HG03045 (cell line): ENCODE results near the gene SP8.

ENCODE experiments used
- ATAC-seq: cut with Tn5 transposase; IDR thresholded peaks from one replicate; pipeline ENCODE4 v1.9.1; 2021; ENCODE audit warnings: mild to moderate bottlenecking, moderate library complexity; ENCODE audit not compliant: unreplicated experiment

Gene SP8

DNA sequence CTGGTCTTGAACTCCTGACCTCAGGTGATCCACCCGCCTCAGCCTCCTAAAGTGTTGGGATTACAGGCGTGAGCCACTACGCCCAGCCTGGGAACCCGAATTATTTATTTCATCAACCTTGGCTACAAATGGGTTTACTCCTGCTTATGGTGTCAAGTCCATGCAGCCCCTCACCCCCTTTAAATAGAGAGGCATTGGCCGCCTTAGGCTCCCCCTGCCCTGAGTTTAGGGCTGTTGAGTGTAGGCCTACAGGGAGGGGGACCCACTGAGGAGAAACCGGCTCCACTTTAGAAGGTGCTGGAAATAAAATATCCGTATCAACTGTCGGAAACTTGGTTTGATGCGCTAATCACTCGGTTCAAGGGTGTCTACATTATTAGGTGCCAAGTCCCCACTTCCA, 8.7 kb upstream of the SP8 start:
- no peak for ATAC-seq

- ATAC-seq: no peak
These were observed 8.0 kb upstream of the SP8 start for GRCh38 chr7:20794676-20795075.

DNA sequence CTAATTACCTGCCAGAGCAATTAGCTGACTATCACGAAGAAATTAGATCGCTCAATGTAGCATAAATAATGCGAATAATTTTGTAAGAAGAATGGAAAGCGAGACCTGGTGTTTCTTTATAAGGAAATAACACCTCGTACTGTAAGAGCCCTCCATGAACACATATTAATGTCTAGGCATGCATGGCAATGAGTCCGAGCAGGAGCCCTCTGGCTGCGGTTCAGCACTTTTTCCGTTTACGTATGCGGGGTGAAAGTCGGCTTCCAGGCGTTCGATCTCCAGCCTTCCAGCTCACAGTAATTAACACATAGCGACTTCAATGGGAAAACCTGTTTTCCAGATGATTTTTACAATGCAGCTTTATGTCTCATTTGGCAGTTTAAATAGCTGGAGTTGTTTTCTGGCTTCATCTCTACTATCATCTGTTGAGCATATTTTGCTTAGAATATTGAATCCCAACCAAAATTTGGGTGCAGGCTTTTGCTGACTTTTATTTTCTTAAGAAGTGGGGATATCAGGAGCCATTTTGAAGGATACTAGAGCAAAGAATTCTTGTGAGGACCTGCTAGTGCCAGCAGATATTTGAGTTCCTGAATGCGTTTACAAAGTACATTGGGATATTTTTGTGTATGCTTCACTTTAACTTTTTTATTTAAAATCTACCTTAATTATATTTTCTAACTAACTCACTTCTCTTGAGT, 7.2 kb upstream of the SP8 start:
- no peak for ATAC-seq

DNA sequence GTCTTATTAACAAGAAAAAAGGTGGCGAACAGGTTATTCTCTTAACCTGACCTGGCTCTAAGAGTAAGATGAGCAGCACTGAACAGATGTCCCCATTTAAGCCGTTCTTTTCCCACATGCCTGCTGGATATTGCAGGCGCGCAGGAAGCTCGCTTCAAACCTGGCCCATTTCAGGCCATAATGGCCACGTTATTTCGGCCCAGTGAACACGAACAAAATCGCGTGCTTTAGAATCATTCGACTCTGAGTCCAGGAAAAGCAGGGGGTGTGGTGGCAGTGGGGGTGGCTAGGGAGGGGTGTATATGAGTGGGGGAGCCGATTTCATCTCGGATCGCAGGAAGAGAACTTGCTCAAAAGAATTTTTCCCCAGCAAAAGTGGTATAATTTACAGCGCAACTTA, 6.6 kb upstream of the SP8 start:
- ATAC-seq: no peak

DNA sequence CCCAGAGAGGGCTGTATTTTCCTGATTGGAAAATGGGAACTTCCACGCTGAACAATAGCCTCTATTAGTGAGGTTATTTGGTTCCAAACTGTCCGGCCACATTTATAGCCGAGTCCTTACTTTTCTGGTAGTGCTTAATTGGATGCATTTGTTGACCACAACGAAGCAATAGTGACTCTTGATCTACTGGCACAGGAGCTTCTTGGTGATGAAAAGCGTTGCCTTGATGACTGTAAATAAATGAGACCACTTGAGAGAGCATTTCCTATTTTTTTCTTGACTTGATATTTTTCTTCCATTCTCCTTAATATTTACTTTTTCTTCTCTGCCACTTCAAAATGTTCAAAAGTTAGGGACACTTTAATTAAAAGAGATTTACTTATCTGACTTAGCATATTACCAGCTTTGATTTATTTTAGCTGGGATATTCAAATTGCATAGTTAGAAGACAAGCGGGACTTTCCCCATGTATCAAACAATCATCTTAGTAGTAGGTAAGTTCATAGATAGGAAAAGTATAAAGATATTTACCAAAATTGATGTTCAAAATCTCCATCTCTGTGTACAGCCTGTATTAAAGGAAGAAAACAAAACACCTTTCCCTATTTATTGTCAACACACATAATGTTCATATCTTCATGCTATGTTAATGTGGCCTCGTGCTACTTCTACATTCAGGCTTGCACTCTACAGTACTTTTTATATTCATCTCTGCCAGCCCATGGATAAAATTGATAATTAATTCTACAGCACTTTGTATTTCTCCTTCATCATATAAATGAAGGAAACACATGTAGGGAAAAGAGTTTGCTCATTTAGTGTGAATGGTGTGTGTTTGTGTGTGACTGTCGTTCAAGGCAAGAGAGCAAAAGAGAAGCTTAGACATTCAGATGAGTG, 5.1 kb upstream of the SP8 start:
- no peak for ATAC-seq

GRCh38 chr7:20790375-20790774, 3.7 kb upstream of the SP8 start:
- no peak for ATAC-seq

GRCh38 chr7:20788420-20788990, 1.8 kb upstream of the SP8 start:
- no peak for ATAC-seq

- no peak for ATAC-seq
These were observed 1.2 kb upstream of the SP8 start for GRCh38 chr7:20787660-20788419.

DNA sequence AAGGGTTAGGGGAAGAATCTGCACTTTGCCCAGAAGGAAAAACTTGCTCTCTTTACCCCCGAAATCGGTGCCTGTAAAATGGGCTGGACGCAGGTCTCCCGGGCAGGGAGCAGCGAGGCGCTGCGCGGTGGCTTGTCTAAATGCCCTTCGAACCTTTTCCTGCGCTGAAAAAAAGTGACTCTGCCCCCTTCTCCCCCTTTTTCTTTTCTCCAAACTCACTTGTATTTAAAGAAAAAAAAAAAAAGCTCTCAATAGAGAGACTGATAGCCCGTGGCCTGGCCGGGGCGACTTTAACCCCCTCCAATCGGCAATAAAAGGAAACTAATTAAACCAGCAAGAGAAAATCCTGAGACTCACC, 286 bp downstream of the SP8 start:
- ATAC-seq: no peak

DNA sequence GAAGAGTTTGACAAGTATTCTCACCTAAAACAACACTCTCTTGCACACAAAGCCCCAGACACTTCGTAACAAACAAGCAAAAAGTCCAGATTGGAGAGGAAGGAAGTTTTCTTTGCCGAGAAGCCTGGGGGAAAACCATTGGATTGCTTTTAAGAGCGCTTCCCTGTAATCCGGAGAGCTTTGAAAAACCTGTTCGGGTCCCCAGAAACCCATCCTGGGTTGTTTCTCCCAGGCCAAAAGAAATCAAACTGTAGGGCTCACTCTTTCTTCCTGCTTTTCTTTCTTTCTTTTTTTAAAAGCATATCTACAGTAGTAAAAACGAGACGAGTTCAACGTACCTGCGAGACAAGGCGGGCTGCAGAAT, 655 bp downstream of the SP8 start:
- no peak for ATAC-seq

GRCh38 chr7:20785157-20786048, 1.3 kb downstream of the SP8 start:
- no peak for ATAC-seq

GRCh38 chr7:20784388-20785156, 2.1 kb downstream of the SP8 start:
- no peak for ATAC-seq

DNA sequence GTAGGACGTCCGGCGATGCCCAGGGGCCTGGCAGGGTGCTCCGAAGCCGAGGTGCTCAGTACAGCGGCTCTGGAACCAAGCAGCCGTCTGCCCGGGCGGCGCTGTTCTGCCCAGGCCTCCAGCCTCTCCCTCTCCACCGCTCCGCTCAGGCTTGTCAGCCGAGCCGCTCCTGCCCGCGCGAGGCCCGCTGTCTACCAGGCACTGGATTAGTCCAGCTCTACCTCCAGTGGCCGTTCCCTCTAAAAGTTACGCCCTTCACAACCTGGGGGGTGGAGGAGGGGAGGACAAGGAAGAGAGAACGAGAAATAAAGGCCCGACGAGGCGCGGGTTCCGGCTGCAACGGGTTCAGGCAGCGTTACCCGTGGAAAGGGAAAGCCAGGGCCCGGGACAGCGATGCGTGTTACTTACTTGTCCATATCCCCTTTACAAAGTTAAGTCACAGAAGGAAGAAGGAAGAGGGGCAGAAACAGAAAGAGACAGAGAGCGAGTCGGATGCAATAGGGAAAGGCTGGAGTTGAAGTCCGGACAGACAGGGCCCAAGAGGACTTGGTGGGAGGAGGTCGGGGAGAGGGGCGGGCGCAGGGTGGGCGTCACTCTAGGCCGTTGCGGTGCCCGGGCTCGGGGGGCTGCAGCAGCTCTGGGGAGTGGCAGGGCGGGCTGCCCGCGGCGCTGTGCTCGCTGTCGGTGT, 2.8 kb downstream of the SP8 start:
- no peak for ATAC-seq

DNA sequence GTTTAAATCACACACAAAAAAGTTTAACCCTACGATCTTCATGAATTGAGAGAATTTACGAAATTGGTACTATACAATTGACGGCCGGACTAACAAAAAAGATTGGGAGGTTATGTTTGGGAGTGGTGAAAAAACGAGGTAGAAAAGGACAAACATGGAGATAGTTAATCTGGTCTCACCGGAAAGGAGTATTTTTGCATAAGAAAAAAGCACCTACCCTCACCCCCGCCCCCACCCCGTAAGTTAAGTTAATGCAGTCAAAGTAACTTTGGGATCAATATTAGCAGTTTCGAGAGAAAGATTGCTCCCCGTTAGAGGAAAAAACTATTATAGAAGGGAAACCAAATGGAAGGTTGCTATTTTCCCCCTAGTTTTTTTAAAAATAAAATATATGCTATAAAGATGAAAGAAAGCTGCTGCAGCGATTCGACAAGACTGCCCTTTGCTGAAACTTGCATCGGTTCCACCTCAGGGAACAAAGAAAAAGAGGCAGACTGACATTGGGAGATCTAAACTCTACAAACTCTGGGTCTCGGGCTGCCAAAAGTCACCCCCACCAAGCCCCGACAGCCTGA, 3.5 kb downstream of the SP8 start:
- no peak for ATAC-seq

DNA sequence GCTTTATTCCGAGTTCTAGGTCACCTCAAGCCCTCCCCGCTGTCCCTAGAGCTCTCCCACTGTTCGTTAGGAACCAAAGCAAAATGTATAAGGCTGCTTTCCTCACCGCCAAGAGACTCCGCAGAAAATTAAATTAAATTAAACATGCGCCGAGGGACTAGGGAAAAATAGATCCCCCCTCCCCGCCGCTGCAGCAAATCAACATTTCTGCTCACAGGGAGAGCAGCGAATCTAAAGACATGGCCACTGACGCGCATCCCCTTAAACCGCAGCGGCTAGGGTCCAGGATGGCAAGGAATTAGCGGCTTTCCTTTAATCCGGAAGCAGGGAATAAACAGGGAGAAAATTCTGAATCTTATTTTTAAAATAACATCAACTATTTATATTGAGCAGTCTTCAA, 7.6 kb downstream of the SP8 start:
- ATAC-seq: no peak

GRCh38 chr7:20778063-20778721, 8.5 kb downstream of the SP8 start:
- ATAC-seq: no peak

GRCh38 chr7:20777377-20778062, 9.2 kb downstream of the SP8 start:
- ATAC-seq: no peak

GRCh38 chr7:20776942-20777341, 9.7 kb downstream of the SP8 start:
- no peak for ATAC-seq
